Measurements from ENCODE around the gene USP12.

DNA sequence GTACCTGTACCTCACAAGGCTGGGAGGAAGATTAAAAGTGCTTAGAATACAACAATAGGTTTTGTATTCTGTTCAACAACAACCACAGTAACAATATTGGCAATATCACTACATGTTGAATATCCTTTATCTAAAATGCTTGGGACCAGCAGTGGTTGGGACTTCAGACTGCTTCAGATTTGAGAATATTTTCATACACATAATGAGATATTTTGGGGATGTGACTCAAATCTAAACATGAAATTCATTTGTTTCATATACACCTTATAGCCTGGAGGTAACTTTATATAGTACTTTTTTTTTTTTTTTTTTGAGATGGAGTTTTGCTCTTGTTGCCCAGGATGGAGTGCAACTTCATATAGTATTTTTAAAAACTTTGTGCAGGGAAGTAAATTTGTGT lies 73.9 kb downstream of the USP12 start:
- TF ChIP-seq, protein P1, sequence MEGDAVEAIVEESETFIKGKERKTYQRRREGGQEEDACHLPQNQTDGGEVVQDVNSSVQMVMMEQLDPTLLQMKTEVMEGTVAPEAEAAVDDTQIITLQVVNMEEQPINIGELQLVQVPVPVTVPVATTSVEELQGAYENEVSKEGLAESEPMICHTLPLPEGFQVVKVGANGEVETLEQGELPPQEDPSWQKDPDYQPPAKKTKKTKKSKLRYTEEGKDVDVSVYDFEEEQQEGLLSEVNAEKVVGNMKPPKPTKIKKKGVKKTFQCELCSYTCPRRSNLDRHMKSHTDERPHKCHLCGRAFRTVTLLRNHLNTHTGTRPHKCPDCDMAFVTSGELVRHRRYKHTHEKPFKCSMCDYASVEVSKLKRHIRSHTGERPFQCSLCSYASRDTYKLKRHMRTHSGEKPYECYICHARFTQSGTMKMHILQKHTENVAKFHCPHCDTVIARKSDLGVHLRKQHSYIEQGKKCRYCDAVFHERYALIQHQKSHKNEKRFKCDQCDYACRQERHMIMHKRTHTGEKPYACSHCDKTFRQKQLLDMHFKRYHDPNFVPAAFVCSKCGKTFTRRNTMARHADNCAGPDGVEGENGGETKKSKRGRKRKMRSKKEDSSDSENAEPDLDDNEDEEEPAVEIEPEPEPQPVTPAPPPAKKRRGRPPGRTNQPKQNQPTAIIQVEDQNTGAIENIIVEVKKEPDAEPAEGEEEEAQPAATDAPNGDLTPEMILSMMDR (IDR thresholded peaks at IDR 0.05), result no peak
- no peak for TF ChIP-seq POLR2AphosphoS5 (IDR thresholded peaks at IDR 0.05)
- TF ChIP-seq POLR2A (IDR thresholded peaks at IDR 0.05), result no peak
- no peak for TF ChIP-seq EP300 (IDR thresholded peaks at IDR 0.05)
